GM12878 (cell line): ENCODE results near the gene LIMA1. TPM values are rescaled to one million over a fixed set of nuclear protein-coding genes. Genes with fewer than 3 reads are reported as not detected.

Experiments used
- ATAC-seq: fragments of 200-7000 bp; cut with Tn5 transposase; 3 replicates; pipeline ENCODE4 v1.9.1; 2020; ENCODE audit warnings: mild to moderate bottlenecking, moderate library complexity
- BruUV-seq: library from RNA; stranded (reverse); fragments of 400-500 nt; replicated peaks from 2 replicates; lab custom pipeline; 2021; lab: Mats Ljungman, UMichigan
- CTCF ChIA-PET: fragments of 300-600 bp; sonication (Branson Sonifier 250); formaldehyde crosslinking; extraction: SDS; loops from one replicate; lab custom pipeline; 2021; ENCODE audit warnings: inconsistent platforms; lab: Yijun Ruan, JAX
- POLR2A ChIA-PET: fragments of 350-600 bp; formaldehyde crosslinking; extraction: SDS; loops from one replicate; lab custom pipeline; 2021; ENCODE audit warnings: inconsistent platforms; lab: Charles Lee
- RAD21 ChIA-PET: fragments of 300-600 bp; sonication (Branson Sonifier 250); formaldehyde crosslinking; loops from one replicate; lab custom pipeline; 2023; ENCODE audit warnings: antibody characterized with exemption; ENCODE audit not compliant: unreplicated experiment; lab: Charles Lee
- SMC1A ChIA-PET: fragments of 300-600 bp; sonication (Branson Sonifier 250); formaldehyde crosslinking; loops from one replicate; lab custom pipeline; 2023; ENCODE audit not compliant: unreplicated experiment, uncharacterized antibody; lab: Charles Lee
- DNase-seq: peaks from one replicate; pipeline ENCODE4 v3.0.0-alpha.2; 2011; ENCODE audit warnings: low read depth, low spot score
- FAIRE-seq: peaks from 3 replicates; lab custom pipeline; 2011; peaks lifted over from hg19 to GRCh38; lab: Jason Lieb, UNC
- H2AFZ ChIP-seq: 2 replicates; pipeline ENCODE4 v1.6.0; 2011; ENCODE audit warnings: low read depth, low read length, control low read depth; ENCODE audit not compliant: control insufficient read depth
- H3K27ac ChIP-seq: 2 replicates; pipeline ENCODE4 v1.5.1; 2011; ENCODE audit warnings: control low read depth; ENCODE audit not compliant: control insufficient read depth, insufficient read depth
- H3K27me3 ChIP-seq, 2 experiments: replicated peaks in 1 of 2; 2 replicates each; pipeline versions ENCODE4 v1.6.0 to v1.6.1; 2011; ENCODE audit warnings: low read length in 1 of 2; ENCODE audit not compliant: control insufficient read depth in 2 of 2, insufficient read depth in 2 of 2
- H3K36me3 ChIP-seq, 2 experiments: 2 replicates each; pipeline ENCODE4 v1.5.1; 2011; ENCODE audit warnings: low read length in 1 of 2; ENCODE audit not compliant: control insufficient read depth in 2 of 2, insufficient read depth in 2 of 2
- H3K4me1 ChIP-seq: 2 replicates; pipeline ENCODE4 v1.6.1; 2011; ENCODE audit warnings: mild to moderate bottlenecking, low read length, moderate library complexity, mixed read lengths; ENCODE audit not compliant: control insufficient read depth, insufficient read depth
- H3K4me2 ChIP-seq: 2 replicates; pipeline ENCODE4 v1.6.0; 2011; ENCODE audit warnings: control low read depth; ENCODE audit not compliant: control insufficient read depth, insufficient read depth
- H3K4me3 ChIP-seq: fragments of 200-600 bp; sonication (generic); 2 replicates; pipeline ENCODE4 v1.5.1; 2016
- H3K79me2 ChIP-seq: 2 replicates; pipeline ENCODE4 v1.6.0; 2011; ENCODE audit warnings: low read length; ENCODE audit not compliant: control insufficient read depth, insufficient read depth
- H3K9ac ChIP-seq: 2 replicates; pipeline ENCODE4 v1.8.0; 2011; ENCODE audit warnings: low read length, control low read depth, mixed read lengths; ENCODE audit not compliant: control insufficient read depth, insufficient read depth
- H3K9me3 ChIP-seq: replicated peaks from 3 replicates; pipeline ENCODE4 v1.5.1; 2011; ENCODE audit warnings: mild to moderate bottlenecking, low read length; ENCODE audit not compliant: control insufficient read depth, insufficient read depth
- H4K20me1 ChIP-seq: 2 replicates; pipeline ENCODE4 v1.6.0; 2011; ENCODE audit not compliant: control insufficient read depth, insufficient read depth
- ATF2 ChIP-seq: IDR thresholded peaks from 2 replicates; pipeline ENCODE4 v1.6.1; 2012; ENCODE audit warnings: low read length, inconsistent platforms
- ATF7 ChIP-seq: fragments of 450-650 bp; IDR thresholded peaks from 2 replicates; pipeline ENCODE4 v1.6.1; 2016; ENCODE audit warnings: low read depth, mild to moderate bottlenecking
- BHLHE40 ChIP-seq, 2 experiments: fragments of 450-650 bp in 1 of 2; IDR thresholded peaks; 2 replicates each; pipeline ENCODE4 v1.6.1; 2011 to 2017; ENCODE audit warnings: low read depth in 2 of 2, borderline replicate concordance in 1 of 2, improper control_type of control experiment in 1 of 2, low read length in 1 of 2, mild to moderate bottlenecking in 1 of 2
- JUNB ChIP-seq: IDR thresholded peaks from 2 replicates; pipeline ENCODE4 v1.6.1; 2016; ENCODE audit warnings: antibody characterized with exemption, mild to moderate bottlenecking
- LARP7 ChIP-seq: fragments of 450-650 bp; IDR thresholded peaks from 2 replicates; pipeline ENCODE4 v1.6.1; 2017; ENCODE audit warnings: mild to moderate bottlenecking
- MTA2 ChIP-seq: fragments of 450-650 bp; IDR thresholded peaks from 2 replicates; pipeline ENCODE4 v1.6.1; 2016; ENCODE audit warnings: low read depth, mild to moderate bottlenecking, moderate library complexity
- NR2C1 ChIP-seq: fragments of 450-650 bp; IDR thresholded peaks from 2 replicates; pipeline ENCODE4 v1.6.1; 2017; ENCODE audit warnings: antibody characterized with exemption, mild to moderate bottlenecking, moderate library complexity
- SREBF1 ChIP-seq: IDR thresholded peaks from 2 replicates; pipeline ENCODE4 v1.6.1; 2012; ENCODE audit warnings: mild to moderate bottlenecking, low read length
- SRF ChIP-seq, 2 experiments: IDR thresholded peaks; 2 replicates each; pipeline ENCODE4 v1.6.1; 2011; ENCODE audit warnings: low read depth in 2 of 2, low read length in 2 of 2, mild to moderate bottlenecking in 1 of 2, moderate library complexity in 1 of 2
- SUZ12 ChIP-seq: fragments of 200-600 bp; sonication (generic); IDR thresholded peaks from one replicate; pipeline ENCODE4 v1.6.1; 2018; ENCODE audit warnings: antibody characterized with exemption, mild to moderate bottlenecking; ENCODE audit not compliant: unreplicated experiment
- TARDBP ChIP-seq: IDR thresholded peaks from 2 replicates; pipeline ENCODE4 v1.6.1; 2016; ENCODE audit warnings: borderline replicate concordance
- TBL1XR1 ChIP-seq: IDR thresholded peaks from 2 replicates; pipeline ENCODE4 v1.6.1; 2012; ENCODE audit warnings: low read depth, low read length, improper control_type of control experiment
- ZNF217 ChIP-seq: fragments of 450-650 bp; IDR thresholded peaks from 2 replicates; pipeline ENCODE4 v1.6.1; 2017; ENCODE audit warnings: antibody characterized with exemption, mild to moderate bottlenecking
- ZNF24 ChIP-seq: fragments of 450-650 bp; IDR thresholded peaks from 2 replicates; pipeline ENCODE4 v1.6.1; 2017; ENCODE audit warnings: antibody characterized with exemption, mild to moderate bottlenecking
- ZNF384 ChIP-seq: IDR thresholded peaks from 2 replicates; pipeline ENCODE4 v1.6.1; 2012; ENCODE audit warnings: low read depth, mild to moderate bottlenecking, low read length, improper control_type of control experiment, borderline replicate concordance
- WGBS: methylation state at CpG from one replicate; pipeline ENCODE4 v1.1.6; 2016; ENCODE audit warnings: low lambda C conversion rate; ENCODE audit not compliant: insufficient replicate concordance, insufficient coverage; ENCODE audit errors: missing lambda C conversion rate; 5-methylcytosine and 5-hydroxymethylcytosine counted together
- in situ Hi-C: fragments of 300-500 bp; cut with MboI; formaldehyde crosslinking; loops from 9 replicates; pipeline ENCODE4 v1.14.3; 2018; ENCODE audit warnings: mixed read lengths
- intact Hi-C: fragments of 100-400 bp; cut with micrococcal nuclease; formaldehyde crosslinking; loops from one replicate; pipeline ENCODE4 v1.14.2; 2022; ENCODE audit not compliant: unreplicated experiment
- polyA plus RNA-seq, 11 experiments: library from polyadenylated mRNA; depleted of rRNA in 4 of 11; unstranded in 6 of 11; stranded (reverse) in 5 of 11; fragments of >200 nt; fragmentation: Nextera tagmentation in 4 of 11; fragmentation: Illumina TruSeq in 1 of 11; extraction: Ambion mirVana in 4 of 11; extraction: Trizol in 1 of 11; gene quantifications; 1 replicate in 1 of 11; 2 replicates in 10 of 11; pipeline versions ENCODE4 v1.2.1 to v1.2.3, GENCODE V29; 2011 to 2016; ENCODE audit warnings: inconsistent platforms in 2 of 11, missing spikeins in 2 of 11, low read depth in 1 of 11
- total RNA-seq, 4 experiments: library from RNA; depleted of rRNA in 3 of 4; stranded (reverse); fragments of >200 nt in 3 of 4; fragmentation: Illumina TruSeq in 1 of 4; extraction: Trizol in 1 of 4; gene quantifications; 2 replicates each; pipeline versions ENCODE4 v1.2.1 to v1.2.3, GENCODE V29; 2013 to 2021
- TF ChIP-seq, protein P1 (sequence below): fragments of 450-650 bp; IDR thresholded peaks from 2 replicates; pipeline ENCODE4 v1.6.1; 2017; ENCODE audit warnings: mild to moderate bottlenecking

LIMA1 gene
- total and polyA plus RNA-seq, 10 of the 15 experiments (the other 5 are each of a cell fraction or from before 2014, with no cell fraction given), result 53.2 to 109 (median 60.8) TPM

DNA sequence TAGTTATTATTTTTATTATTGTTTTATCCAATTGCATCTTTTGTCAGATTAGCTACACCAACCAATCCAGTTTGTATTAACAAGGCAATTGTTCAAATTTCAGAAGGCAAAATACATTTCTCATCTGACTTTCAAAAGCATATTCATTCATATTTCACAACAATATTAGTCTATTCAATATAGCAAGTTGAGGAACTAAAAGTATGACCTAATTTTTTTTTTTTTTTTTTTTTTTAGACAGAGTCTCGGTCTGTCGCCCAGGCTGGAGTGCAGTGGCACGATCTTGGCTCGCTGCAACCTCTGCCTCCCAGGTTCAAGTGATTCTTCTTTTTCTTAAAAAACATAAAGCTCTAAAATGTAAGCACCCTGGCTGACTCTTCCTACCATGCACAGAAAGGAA lies 154.0 kb downstream of the LIMA1 start:
- H3K4me3 ChIP-seq, result no peak overlapping the region
- POLR2A ChIA-PET, result interaction anchor here (0.6 to 3.7 kb wide), 4 partner anchors 12 to 432 kb away, joined by 3 to 15 read pairs (median 6); partner anchors contain the start of gene COX14

GRCh38 chr12:50127546-50127945 lies 155.8 kb downstream of the LIMA1 start:
- ChIA-PET CTCF (interaction anchor here (1.1 to 11.1 kb wide), 5 partner anchors 11 to 48 kb away, joined by 3 to 89 read pairs (median 3); partner anchors contain the start of gene COX14), RAD21 (interaction anchor here (0.6 to 1.7 kb wide), 2 partner anchors 43 to 48 kb away, joined by 3 to 4 read pairs; partner anchors contain the start of gene SMARCD1), SMC1A (interaction anchor here (0.7 kb wide), 1 partner anchor 233 kb away, joined by 3 read pairs; no protein-coding TSS in a partner anchor), POLR2A (interaction anchor here (3.7 kb wide), 1 partner anchor 16 kb away, joined by 15 read pairs; the partner anchor contains the start of gene COX14)
- H3K27me3 ChIP-seq, result no peaks in the 10 kb centered on the region
- H2AFZ ChIP-seq, result no peak overlapping the region
- FAIRE-seq, result no peak
- no peak overlapping the region for H3K4me2 ChIP-seq
- no peak overlapping the region for H3K9ac ChIP-seq
- H3K36me3 ChIP-seq, result peaks cover 8 to 28% of the 10 kb centered on the region in 2 experiments
- H3K27ac ChIP-seq, result no peak overlapping the region
- no TSS peak for BruUV-seq
- 69% methylated on average over 2 of the region's 2 CpGs for WGBS
- H4K20me1 ChIP-seq, result no peaks in the 10 kb centered on the region
- H3K4me3 ChIP-seq, result no peak overlapping the region
- in situ Hi-C loops, result no loop called here
- no peak for DNase-seq
- ATAC-seq, result no peak
- H3K9me3 ChIP-seq, result no peaks in the 10 kb centered on the region
- H3K79me2 ChIP-seq, result no peaks in the 10 kb centered on the region
- intact Hi-C loops, result loop anchor here (5.0 kb wide), 1 partner anchor 35 kb away; no protein-coding TSS in a partner anchor
- H3K4me1 ChIP-seq, result peaks cover 11% of the 10 kb centered on the region; the same call in 1 of the 2 replicates
- TF ChIP-seq BHLHE40 (IDR thresholded peaks at IDR 0.05; ENCODE audit: borderline replicate concordance in 1 of 2, low read depth in 2 of 2, low read length in 1 of 2) (no peak), ZNF217 (no peak), NR2C1 (no peak), SREBF1 (no peak), MTA2 (no peak), TARDBP (no peak), ZNF24 (no peak), SRF (IDR thresholded peaks at IDR 0.05; ENCODE audit: low read depth in 2 of 2, low read length in 2 of 2) (no peak), SUZ12 (no peak), ATF2 (no peak), TBL1XR1 (no peak)
- TF ChIP-seq, protein P1, sequence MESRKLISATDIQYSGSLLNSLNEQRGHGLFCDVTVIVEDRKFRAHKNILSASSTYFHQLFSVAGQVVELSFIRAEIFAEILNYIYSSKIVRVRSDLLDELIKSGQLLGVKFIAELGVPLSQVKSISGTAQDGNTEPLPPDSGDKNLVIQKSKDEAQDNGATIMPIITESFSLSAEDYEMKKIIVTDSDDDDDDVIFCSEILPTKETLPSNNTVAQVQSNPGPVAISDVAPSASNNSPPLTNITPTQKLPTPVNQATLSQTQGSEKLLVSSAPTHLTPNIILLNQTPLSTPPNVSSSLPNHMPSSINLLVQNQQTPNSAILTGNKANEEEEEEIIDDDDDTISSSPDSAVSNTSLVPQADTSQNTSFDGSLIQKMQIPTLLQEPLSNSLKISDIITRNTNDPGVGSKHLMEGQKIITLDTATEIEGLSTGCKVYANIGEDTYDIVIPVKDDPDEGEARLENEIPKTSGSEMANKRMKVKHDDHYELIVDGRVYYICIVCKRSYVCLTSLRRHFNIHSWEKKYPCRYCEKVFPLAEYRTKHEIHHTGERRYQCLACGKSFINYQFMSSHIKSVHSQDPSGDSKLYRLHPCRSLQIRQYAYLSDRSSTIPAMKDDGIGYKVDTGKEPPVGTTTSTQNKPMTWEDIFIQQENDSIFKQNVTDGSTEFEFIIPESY, result no peak

More for the DNA sequence above, 154.0 kb downstream of the LIMA1 start:
- BruUV-seq, result no TSS peak
- whole genome bisulfite sequencing, result 74% methylated on average over 4 of the region's 4 CpGs
- SMC1A ChIA-PET, result interaction anchor here (0.5 to 3.1 kb wide), 8 partner anchors 9 to 1610 kb away, joined by 3 to 16 read pairs (median 4); partner anchors contain the start of genes COX14 and SMARCD1
- no peaks in the 10 kb centered on the region for H4K20me1 ChIP-seq
- H3K27ac ChIP-seq, result no peak overlapping the region
- TF ChIP-seq ZNF384 (peak; percentile 42; the same call in 1 of the 2 replicates), ATF7 (peak; percentile 56; the same call in 1 of the 2 replicates), LARP7 (no peak), JUNB (0 out of 2 replicates have a peak, but pooled peaks have one; percentile 32)
- no peaks in the 10 kb centered on the region for H3K79me2 ChIP-seq
- CTCF ChIA-PET, result interaction anchor here (0.7 to 11.1 kb wide), 7 partner anchors 10 to 185 kb away, joined by 3 to 89 read pairs (median 4); partner anchors contain the start of genes CERS5, COX14 and SMARCD1
- in situ Hi-C loops, result no loop called here
- peaks cover 11 to 30% of the 10 kb centered on the region in 2 experiments for H3K36me3 ChIP-seq
- H3K4me1 ChIP-seq, result peaks cover 8% of the 10 kb centered on the region; the same call in 1 of the 2 replicates
- no peak overlapping the region for H2AFZ ChIP-seq
- DNase-seq (no peak), ATAC-seq (peak; percentile 18; the same call in 1 of the 3 replicates), FAIRE-seq (no peak)
- intact Hi-C loops, result loop anchor here (5.0 kb wide), 1 partner anchor 33 kb away; no protein-coding TSS in a partner anchor
- H3K4me2 ChIP-seq, result no peak overlapping the region
- H3K9ac ChIP-seq, result no peak overlapping the region
- H3K9me3 ChIP-seq, result no peaks in the 10 kb centered on the region
- RAD21 ChIA-PET, result interaction anchor here (0.8 to 1.4 kb wide), 3 partner anchors 44 to 62 kb away, joined by 3 to 7 read pairs (median 3); no protein-coding TSS in a partner anchor
- no peaks in the 10 kb centered on the region for H3K27me3 ChIP-seq
